CMK (cell line): ENCODE results near the gene ATG101.

Experiments
- DNase-seq: peaks from one replicate; pipeline ENCODE4 v3.0.0-alpha.2; 2010; ENCODE audit warnings: low read depth

ATG101 gene

GRCh38 chr12:52079576-52080402, 10.0 kb downstream of the ATG101 start, which contains the start of gene SMIM41:
SMIM41 (plus strand) TSS chr12:52079704; CDS start chr12:52079780, 76 bp downstream.
- no peak for DNase-seq

DNA sequence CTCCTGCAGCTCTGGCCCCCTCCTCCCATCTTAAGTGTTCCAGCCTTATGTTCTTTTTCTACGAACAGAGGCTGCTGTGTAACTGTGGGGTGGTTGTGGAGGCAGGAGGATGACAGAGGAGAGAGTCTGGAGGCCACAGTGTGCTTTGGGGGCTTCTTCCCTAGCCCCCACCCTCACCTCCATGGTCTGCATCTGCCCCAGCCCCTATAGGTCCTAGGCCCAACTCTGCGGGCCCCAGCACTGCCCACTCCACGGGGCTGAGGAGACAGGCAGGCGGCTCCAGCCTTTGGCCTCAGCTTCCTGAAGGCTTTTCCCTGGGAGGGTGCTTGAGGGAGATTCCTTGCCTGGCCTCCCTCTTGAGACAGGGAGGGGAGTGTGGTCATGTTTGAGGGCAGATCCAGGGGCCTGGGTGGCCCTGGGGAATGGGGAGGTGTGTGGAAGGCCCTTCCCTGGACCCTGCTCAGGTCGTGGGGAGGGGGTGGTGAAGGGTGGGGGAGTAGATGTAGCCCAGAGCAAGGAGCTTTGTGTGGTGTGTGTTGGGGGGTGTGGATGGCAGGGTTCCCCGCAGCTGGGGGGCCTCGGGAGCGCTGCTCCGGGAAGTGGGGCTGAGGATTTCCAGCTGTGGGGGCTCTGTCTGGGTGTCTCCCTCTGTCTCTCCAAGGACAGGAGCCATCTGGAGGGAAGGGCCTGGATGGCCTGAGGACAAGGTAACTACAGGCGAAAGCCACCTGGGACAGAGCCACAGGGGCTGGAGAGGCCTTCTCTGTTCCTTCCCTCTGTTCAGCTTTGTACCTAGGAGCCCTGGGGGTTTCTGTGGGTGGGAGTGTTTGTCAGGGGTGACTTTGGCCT, 10.8 kb downstream of the ATG101 start:
- DNase-seq: no peak

GRCh38 chr12:52081263-52081733, 11.5 kb downstream of the ATG101 start:
- no peak for DNase-seq

GRCh38 chr12:52082026-52082668, 12.4 kb downstream of the ATG101 start:
- DNase-seq: no peak

DNA sequence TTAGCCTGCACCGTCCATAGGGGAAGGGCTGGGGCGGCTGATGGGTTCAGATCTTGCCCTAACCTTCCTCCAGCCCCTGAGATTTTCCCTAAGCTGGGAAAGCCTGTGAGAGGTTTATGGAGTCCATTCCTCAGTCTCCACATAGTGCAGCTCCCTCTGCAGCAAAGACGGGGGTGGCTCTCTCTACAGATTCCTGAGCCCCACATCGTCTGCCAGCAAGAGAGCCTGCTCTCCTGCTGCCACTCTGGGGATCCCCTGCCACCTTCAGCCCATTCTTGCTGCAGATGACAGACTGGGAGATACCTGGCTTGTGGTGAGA, 12.8 kb downstream of the ATG101 start:
- DNase-seq: no peak

DNA sequence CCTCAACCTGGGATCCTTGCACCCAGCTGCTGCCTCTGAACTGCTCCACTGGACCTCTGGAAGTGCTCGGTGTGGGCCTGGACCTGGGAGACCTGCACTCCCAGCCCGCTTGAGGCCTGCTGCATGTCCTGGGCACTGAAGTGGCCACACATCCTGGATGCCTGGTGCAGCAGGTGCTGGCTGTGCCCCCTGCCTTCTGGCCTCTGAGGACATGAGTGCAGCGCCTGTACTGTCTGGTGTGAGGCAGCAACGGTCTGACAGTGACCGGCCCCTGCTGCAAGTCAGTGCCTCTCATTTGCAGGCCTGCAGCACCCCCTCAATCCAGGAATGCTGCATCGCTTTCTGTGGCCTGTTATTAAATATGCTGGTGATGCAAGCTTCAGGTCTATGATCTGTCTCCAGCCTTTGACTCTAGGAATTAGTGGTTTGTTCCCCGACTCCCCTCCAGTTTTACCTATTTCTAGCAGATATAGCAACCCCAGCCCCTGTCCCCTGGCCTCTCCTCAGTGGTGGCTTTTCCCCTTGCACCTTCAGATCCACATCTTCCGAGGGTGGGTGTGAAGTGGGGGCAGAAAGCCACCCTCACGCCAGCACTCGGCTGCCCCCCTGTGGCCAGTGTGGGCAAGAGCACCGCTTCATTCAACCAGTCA, 13.3 kb downstream of the ATG101 start:
- DNase-seq: no peak

GRCh38 chr12:52083638-52083996, 13.8 kb downstream of the ATG101 start:
- DNase-seq: no peak

- DNase-seq: no peak
Observed at GRCh38 chr12:52084491-52085231, 14.9 kb downstream of the ATG101 start.

- DNase-seq: no peak
Observed at GRCh38 chr12:52085682-52086180, 16.0 kb downstream of the ATG101 start.

- DNase-seq: no peak
Observed at GRCh38 chr12:52086366-52086765, 16.6 kb downstream of the ATG101 start.

DNA sequence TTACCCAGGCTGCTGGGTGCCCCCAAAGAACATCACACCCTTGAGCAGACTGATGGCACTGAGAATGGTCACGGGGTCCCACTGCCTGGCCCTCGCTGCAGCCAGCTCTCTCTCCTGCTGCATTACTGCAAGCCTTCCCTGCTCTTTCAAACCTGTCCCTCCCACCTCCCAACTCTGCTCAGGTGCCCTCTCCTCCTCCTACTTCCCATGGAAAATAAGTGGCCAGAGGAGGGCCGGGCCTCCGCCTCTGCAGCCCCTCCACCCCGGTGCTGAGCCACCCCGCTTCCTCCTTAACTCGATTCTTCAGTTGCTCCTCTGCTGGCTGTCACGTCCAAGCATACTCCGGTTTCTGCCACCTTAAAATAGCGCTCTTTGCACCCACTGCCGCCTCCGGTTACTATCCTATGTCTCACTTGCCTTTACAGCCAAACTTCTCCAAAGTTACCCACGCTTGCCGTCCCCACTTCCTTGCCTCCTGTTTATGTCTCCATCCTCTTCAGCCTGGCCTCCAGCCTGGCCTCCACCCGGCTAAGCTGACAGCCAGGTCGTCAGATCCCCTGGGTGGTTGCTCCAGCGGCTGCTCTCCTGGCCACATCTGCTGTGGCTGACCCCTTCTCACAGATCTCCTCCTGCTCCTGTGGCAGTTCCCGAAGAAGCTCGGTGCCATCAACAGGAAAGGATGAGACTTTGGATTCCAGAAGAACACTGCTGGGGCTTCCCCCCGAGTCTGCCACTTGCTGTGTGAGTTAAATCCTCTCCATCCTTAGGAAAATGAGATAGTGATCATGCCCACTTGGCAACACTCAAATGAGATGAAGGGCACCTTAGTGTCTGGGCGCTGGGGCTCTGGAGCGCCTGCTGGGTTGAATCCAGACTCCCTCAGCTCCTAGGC, 17.4 kb downstream of the ATG101 start:
- DNase-seq: no peak

GRCh38 chr12:52087961-52088820, 18.4 kb downstream of the ATG101 start:
- no peak for DNase-seq

GRCh38 chr12:52089491-52089890, 19.7 kb downstream of the ATG101 start:
- no peak for DNase-seq

DNA sequence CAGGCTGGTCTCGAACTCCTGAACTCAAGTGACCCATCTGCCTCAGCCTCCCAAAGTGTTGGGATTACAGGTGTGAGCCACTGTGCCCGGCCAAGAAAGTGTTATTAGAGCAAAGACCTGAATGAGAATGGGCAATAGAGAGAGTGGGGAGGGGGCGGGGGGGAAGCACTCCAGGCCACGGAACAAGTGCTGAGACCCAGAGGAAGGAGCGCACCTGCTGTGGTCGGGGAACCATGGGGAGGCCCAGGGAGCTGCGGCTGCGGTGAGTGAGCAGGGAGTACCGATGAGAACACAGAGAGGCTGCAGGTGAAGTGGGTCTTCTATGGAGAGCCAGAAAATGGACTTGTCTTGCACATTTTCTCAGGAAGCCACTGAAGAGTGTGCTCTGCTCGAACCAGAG, 20.5 kb downstream of the ATG101 start:
- no peak for DNase-seq

DNA sequence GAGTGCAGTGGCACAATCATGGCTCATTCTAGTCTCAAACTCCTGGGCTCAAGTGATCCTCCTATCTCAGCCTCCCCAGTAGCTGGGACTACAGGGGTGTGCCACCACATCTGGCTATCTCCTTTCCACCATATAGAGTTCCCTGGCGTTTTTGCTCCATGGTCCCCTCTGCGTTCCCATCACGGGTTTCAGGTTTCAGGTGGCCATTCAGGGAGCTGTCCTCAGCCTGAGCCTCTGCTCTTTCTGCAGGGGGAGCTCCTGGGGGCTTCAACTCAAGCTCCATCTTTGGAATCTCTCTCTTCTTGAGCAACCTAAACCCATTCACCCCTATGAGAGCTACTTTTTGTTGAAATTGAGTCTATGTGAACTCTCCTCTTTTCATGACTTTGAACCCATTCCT, 21.3 kb downstream of the ATG101 start:
- no peak for DNase-seq

- no peak for DNase-seq
Observed at GRCh38 chr12:52091869-52092268, 22.1 kb downstream of the ATG101 start.

GRCh38 chr12:52093346-52093745, 23.6 kb downstream of the ATG101 start:
- no peak for DNase-seq

GRCh38 chr12:52096332-52097044, 26.7 kb downstream of the ATG101 start:
- no peak for DNase-seq
